Chondrocyte (in vitro differentiated cells): Measurements from ENCODE around the gene TMEM267. TPM values are rescaled to one million over a fixed set of nuclear protein-coding genes. Genes with fewer than 3 reads are reported as not detected.
"Not testable (repeated sequence)": the region's sequence is repeated elsewhere in the genome, so short reads cannot be mapped to it uniquely, and the experiment has no call there.

Source experiments
- DNase-seq: peaks from one replicate; pipeline ENCODE4 v3.0.0; 2021; ENCODE audit warnings: mixed read lengths, low spot score
- H3K27ac Mint-ChIP-seq: one replicate; pipeline ENCODE4 v1.8.0; 2021; ENCODE audit warnings: mild to moderate bottlenecking, moderate library complexity, mixed read lengths; ENCODE audit not compliant: unreplicated experiment
- H3K27me3 Mint-ChIP-seq: 2 replicates; pipeline ENCODE4 v1.8.0; 2021; ENCODE audit warnings: low read depth, mixed read lengths
- H3K36me3 Mint-ChIP-seq: 2 replicates; pipeline ENCODE4 v1.8.0; 2021; ENCODE audit warnings: low read depth, mixed read lengths
- H3K4me1 Mint-ChIP-seq: 2 replicates; pipeline ENCODE4 v1.8.0; 2021; ENCODE audit warnings: low read depth, mild to moderate bottlenecking, mixed read lengths
- H3K4me3 Mint-ChIP-seq: one replicate; pipeline ENCODE4 v1.8.0; 2021; ENCODE audit warnings: mild to moderate bottlenecking, moderate library complexity, mixed read lengths; ENCODE audit not compliant: unreplicated experiment
- H3K9me3 Mint-ChIP-seq: 2 replicates; pipeline ENCODE4 v1.8.0; 2021; ENCODE audit warnings: low read depth, mixed read lengths
- total RNA-seq: library from RNA; stranded (reverse); gene quantifications from 3 replicates; pipeline ENCODE4 v1.2.1, GENCODE V29; 2021
- TF ChIP-seq, protein P1 (sequence below): fragments of 200-600 bp; sonication (generic); IDR thresholded peaks from 2 replicates; pipeline ENCODE4 v1.5.0; 2021; ENCODE audit warnings: antibody characterized with exemption, mild to moderate bottlenecking, moderate library complexity

TMEM267 gene
- total RNA-seq, 1 donor from 2014 or later: 32.3 TPM

DNA sequence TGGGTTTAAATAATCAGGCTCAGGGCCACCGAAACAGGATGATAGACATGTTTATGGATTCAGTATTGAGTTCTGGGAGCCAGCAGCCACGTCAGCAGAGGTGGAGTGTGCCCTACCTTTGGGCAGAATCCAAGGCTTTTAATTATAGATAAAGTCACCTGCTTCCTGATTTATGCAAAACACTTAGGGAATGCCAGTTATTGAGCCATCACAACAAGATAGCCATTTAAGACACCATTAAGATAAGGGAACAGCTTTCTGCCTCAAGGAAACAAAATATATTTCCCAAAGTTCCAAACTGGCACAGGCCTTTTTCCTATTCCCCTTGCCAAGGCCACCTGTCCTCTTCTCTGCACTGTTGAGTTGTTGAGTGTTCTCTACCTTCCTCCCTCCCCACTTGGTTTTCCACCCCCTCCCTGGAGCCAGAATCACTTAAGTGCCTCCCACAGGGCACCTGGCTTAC, 73.8 kb downstream of the TMEM267 start:
- Mint-ChIP-seq H3K9me3 (peaks cover 2% of the 10 kb centered on the region), H3K27ac (no peak overlapping the region), H3K36me3 (peaks cover 4% of the 10 kb centered on the region), H3K27me3 (peaks cover 7% of the 10 kb centered on the region), H3K4me3 (no peak overlapping the region), H3K4me1 (peaks cover 5% of the 10 kb centered on the region)
- TF ChIP-seq, protein P1, sequence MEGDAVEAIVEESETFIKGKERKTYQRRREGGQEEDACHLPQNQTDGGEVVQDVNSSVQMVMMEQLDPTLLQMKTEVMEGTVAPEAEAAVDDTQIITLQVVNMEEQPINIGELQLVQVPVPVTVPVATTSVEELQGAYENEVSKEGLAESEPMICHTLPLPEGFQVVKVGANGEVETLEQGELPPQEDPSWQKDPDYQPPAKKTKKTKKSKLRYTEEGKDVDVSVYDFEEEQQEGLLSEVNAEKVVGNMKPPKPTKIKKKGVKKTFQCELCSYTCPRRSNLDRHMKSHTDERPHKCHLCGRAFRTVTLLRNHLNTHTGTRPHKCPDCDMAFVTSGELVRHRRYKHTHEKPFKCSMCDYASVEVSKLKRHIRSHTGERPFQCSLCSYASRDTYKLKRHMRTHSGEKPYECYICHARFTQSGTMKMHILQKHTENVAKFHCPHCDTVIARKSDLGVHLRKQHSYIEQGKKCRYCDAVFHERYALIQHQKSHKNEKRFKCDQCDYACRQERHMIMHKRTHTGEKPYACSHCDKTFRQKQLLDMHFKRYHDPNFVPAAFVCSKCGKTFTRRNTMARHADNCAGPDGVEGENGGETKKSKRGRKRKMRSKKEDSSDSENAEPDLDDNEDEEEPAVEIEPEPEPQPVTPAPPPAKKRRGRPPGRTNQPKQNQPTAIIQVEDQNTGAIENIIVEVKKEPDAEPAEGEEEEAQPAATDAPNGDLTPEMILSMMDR: no peak
- DNase-seq: no peak

DNA sequence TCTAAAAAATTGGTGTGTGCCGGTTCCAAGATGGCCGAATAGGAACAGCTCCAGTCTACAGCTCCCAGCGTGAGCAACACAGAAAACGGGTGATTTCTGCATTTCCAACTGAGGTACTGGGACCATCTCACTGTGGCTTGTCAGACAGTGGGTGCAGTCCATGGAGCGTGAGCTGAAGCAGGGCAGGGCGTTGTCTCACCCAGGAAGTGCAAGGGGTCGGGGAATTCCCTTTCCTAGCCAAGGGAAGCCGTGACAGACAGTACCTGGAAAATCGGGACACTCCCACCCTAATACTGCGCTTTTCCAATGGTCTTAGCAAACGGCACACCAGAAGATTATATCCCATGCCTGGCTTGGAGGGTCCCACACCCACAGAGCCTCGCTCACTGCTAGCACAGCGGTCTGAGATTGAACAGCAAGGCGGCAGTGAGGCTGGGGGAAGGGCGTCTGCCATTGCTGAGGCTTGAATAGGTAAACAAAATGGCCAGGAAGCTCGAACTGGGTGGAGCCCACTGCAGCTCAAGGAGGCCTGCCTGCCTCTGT, 81.1 kb downstream of the TMEM267 start:
- H3K36me3 Mint-ChIP-seq, H3K4me3 Mint-ChIP-seq, H3K4me1 Mint-ChIP-seq, DNase-seq, H3K27ac Mint-ChIP-seq, H3K9me3 Mint-ChIP-seq: not testable (repeated sequence)
- H3K27me3 Mint-ChIP-seq: peaks cover 25% of the 10 kb centered on the region

DNA sequence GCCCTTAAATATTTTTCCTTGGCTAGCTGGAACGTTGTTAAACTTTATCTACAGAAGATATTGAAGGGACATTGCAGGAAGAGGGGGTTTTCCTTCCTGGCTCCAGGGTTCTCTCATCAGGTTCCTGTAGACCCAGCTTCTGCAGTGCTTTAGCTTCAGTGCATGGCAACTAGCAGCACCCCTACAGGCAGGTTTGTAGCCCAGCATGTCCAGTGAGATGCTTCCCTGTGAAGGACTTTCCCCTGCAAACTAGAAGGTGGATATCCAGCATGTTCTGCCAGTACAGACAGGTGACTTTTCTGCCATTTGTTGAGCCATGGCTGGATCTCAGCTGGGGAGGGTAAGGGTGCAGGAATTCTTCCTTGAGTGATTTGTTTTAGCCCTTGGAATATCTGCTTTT, 81.8 kb downstream of the TMEM267 start:
- peaks cover 1% of the 10 kb centered on the region for H3K36me3 Mint-ChIP-seq
- no peak for DNase-seq
- TF ChIP-seq, protein P1: peak; percentile 52

DNA sequence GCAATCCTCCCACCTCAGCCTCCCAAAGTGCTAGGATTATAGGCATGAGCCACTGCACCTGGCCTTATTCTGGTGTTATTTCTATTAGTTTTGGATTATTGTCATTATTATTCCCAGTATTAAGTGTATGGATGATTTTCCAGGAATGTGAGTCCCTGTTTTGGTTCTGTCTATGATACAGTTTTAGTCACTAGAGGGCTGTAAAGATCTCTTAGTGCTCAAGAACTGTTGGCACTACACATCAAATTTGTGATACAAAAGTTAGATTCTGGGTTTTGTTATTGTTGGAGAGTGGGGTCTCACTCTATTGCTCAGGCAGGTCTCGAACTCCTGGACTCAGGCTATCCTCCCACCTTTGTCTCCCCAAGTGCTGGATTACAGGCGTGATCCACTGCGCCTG, 83.6 kb downstream of the TMEM267 start:
- DNase-seq: no peak
- peaks cover 6% of the 10 kb centered on the region for H3K4me1 Mint-ChIP-seq
- H3K4me3 Mint-ChIP-seq: no peak overlapping the region
- no peaks in the 10 kb centered on the region for H3K36me3 Mint-ChIP-seq
- TF ChIP-seq, protein P1: peak; percentile 81
- no peak overlapping the region for H3K27ac Mint-ChIP-seq
- peaks cover 20% of the 10 kb centered on the region for H3K27me3 Mint-ChIP-seq
- no peaks in the 10 kb centered on the region for H3K9me3 Mint-ChIP-seq

More for the DNA sequence above, 81.8 kb downstream of the TMEM267 start:
- Mint-ChIP-seq H3K27ac (no peak overlapping the region), H3K9me3 (no peaks in the 10 kb centered on the region), H3K27me3 (peaks cover 25% of the 10 kb centered on the region), H3K4me1 (peaks cover 6% of the 10 kb centered on the region), H3K4me3 (no peak overlapping the region)

DNA sequence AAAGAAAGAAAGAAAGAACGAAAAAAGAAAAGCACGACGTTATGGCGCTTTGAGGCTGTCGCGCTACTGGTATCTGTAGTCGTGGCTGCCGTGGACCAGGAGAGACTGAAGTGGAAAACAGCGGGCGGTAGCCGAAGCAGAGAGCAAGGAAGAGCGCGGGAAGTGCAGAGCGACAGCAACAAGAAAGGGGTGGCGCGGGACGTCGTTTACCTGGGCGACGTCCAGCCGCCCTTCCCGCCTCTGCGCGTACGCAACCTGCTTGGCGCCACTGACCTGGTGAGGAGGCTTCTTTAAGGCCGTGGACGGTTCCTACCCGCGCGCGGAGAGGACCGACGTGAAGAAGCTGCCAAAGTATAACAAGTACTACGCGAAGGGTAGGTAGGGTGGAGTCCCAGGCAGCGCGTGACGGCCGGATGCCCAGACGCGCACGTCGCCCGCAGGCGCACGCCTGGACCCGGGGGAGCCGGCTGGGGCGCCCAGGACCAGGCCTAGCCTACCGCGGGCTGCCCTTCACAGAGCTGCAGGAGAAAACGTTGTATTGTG, 86.8 kb downstream of the TMEM267 start:
- Mint-ChIP-seq H3K9me3 (no peaks in the 10 kb centered on the region), H3K36me3 (no peaks in the 10 kb centered on the region), H3K27ac (no peak overlapping the region), H3K27me3 (peaks cover 5% of the 10 kb centered on the region), H3K4me3 (no peak overlapping the region), H3K4me1 (peaks cover 6% of the 10 kb centered on the region)
- DNase-seq: no peak
- TF ChIP-seq, protein P1: no peak

Other genes with a start within 250 kb of the TMEM267 start
- 77.8 to 86.9 TPM (median 86.9 TPM) in 3 replicates for gene HMGCS1, start 170.5 kb downstream of the TMEM267 start, total RNA-seq
- 0.10 TPM in 1 of 3 replicates, not detected in the others for gene CCL28, start 71.5 kb downstream of the TMEM267 start, total RNA-seq
- gene C5orf34, start 31.3 kb upstream of the TMEM267 start, total RNA-seq: 1.8 to 2.4 TPM (median 1.9 TPM) in 3 replicates
- 82.3 to 105 TPM (median 104 TPM) in 3 replicates for gene PAIP1, start 73.2 kb upstream of the TMEM267 start, total RNA-seq
- gene NNT, start 119.3 kb upstream of the TMEM267 start, total RNA-seq: 106 to 120 TPM (median 114 TPM) in 3 replicates